T-helper 17 cell (primary cell): ENCODE results near the gene CRMP1. TPM values are rescaled to one million over a fixed set of nuclear protein-coding genes. Genes with fewer than 3 reads are reported as not detected.

Source experiments
- ATAC-seq: fragments of 150-1000 bp; cut with Tn5 transposase; 2 replicates; pipeline ENCODE4 v1.10.0; 2021; ENCODE audit warnings: mild to moderate bottlenecking, moderate library complexity
- DNase-seq, 3 donors: peaks; one replicate each; pipeline versions ENCODE4 v3.0.0 to v3.0.0-alpha.2; 2020 to 2021
- H3K9me3 ChIP-seq: one replicate; pipeline ENCODE4 v1.7.0; 2013; ENCODE audit warnings: low read length, mild to moderate bottlenecking; ENCODE audit not compliant: control insufficient read depth, poor library complexity, severe bottlenecking
- H3K27ac Mint-ChIP-seq: one replicate; pipeline ENCODE4 v1.8.0; 2022; ENCODE audit warnings: mild to moderate bottlenecking, moderate library complexity, mixed read lengths
- H3K27me3 Mint-ChIP-seq: one replicate; pipeline ENCODE4 v1.8.0; 2022; ENCODE audit warnings: mixed read lengths
- H3K36me3 Mint-ChIP-seq: one replicate; pipeline ENCODE4 v1.8.0; 2022; ENCODE audit warnings: low read depth, mixed read lengths
- H3K4me1 Mint-ChIP-seq: one replicate; pipeline ENCODE4 v1.8.0; 2022; ENCODE audit warnings: mild to moderate bottlenecking, mixed read lengths
- H3K4me3 Mint-ChIP-seq: one replicate; pipeline ENCODE4 v1.8.0; 2022; ENCODE audit warnings: mild to moderate bottlenecking, moderate library complexity, mixed read lengths
- total RNA-seq, 4 donors: library from RNA in 2 of 4; stranded (reverse) in 2 of 4; gene quantifications; one replicate each; pipeline ENCODE4 v1.2.3 and lab custom pipeline; 2022 to 2026

CRMP1 gene
- total RNA-seq, 2 donors from 2014 or later = not detected

DNA sequence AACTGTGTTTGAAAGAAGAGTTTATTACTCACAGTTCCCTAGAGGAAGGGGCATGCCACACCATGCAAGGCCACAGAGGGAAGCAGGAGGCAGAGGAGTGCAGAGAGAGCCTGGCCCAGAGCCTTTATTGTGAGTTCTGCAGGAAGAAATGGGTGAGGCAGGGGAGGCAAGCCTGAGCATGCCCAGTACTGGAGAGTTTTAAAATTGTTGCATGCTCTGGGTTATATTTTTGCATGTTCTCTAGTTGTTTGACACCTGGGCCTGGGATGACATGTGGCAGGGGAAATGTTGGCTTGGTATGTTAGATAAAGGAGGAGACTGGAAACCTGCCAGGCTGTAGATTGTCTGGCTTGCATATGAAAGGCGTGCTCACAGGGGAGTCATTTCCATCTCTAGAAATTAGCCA lies 19.7 kb upstream of the CRMP1 start:
- no peak overlapping the region for H3K4me3 Mint-ChIP-seq
- no peak overlapping the region for H3K27ac Mint-ChIP-seq
- DNase-seq (no peak), ATAC-seq (no peak)
- no peaks in the 10 kb centered on the region for H3K36me3 Mint-ChIP-seq
- no peaks in the 10 kb centered on the region for H3K9me3 ChIP-seq
- no peaks in the 10 kb centered on the region for H3K4me1 Mint-ChIP-seq
- peaks cover 5% of the 10 kb centered on the region for H3K27me3 Mint-ChIP-seq

DNA sequence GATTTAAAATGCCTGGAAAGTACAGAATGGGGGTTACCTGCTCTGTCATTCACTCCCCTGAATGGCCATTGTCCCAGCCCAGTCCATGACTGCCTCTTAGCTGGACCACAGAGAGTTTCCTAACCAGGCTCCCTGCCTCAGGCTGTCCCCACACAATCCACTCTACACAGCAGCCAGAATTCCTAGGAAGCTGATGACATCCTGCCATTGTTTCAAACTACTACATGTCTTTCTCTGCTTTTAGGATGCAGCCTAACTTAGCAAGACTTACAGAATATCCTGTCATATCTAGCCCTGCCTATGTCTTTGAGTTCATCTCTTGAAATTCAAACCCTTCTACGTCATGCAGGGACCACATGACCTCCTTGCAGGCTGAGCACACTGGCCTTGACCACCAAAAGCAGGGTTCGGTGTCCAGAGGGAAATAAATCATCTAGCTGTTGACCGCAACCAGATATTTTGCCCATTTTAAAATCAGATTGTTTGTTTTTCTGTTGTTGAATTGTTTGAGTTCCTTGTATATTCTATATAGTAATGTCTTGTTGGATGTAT lies 16.1 kb upstream of the CRMP1 start:
- DNase-seq = no peak
- H3K4me3 Mint-ChIP-seq = no peak overlapping the region
- H3K36me3 Mint-ChIP-seq = no peaks in the 10 kb centered on the region
- peaks cover 5% of the 10 kb centered on the region for H3K27me3 Mint-ChIP-seq
- H3K4me1 Mint-ChIP-seq = no peaks in the 10 kb centered on the region
- ATAC-seq = no peak
- no peaks in the 10 kb centered on the region for H3K9me3 ChIP-seq
- H3K27ac Mint-ChIP-seq = no peak overlapping the region

DNA sequence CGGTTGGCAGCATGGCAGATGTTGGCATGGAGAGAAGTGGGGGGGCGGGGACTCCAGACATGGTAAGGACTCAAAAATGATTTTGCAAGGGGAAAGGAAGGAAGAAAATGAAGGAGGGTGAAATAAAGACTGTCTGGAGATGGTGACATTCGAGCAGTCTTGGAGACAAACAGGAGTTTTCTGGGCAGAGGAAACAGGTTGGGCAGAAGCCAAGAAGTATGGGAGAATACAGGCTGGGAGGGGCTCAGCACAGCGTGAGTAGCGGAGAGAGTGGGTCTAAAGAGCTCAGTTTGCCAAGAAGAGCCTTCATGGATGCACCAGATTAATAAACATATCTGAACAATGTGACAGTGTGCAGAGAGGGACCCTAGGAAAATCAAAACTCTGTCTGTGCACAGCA lies 13.3 kb upstream of the CRMP1 start:
- Mint-ChIP-seq H3K27me3 (peaks cover 17% of the 10 kb centered on the region), H3K36me3 (no peaks in the 10 kb centered on the region), H3K27ac (no peak overlapping the region), H3K4me1 (no peaks in the 10 kb centered on the region), H3K4me3 (no peak overlapping the region)
- H3K9me3 ChIP-seq = no peaks in the 10 kb centered on the region
- DNase-seq (no peak), ATAC-seq (no peak)

DNA sequence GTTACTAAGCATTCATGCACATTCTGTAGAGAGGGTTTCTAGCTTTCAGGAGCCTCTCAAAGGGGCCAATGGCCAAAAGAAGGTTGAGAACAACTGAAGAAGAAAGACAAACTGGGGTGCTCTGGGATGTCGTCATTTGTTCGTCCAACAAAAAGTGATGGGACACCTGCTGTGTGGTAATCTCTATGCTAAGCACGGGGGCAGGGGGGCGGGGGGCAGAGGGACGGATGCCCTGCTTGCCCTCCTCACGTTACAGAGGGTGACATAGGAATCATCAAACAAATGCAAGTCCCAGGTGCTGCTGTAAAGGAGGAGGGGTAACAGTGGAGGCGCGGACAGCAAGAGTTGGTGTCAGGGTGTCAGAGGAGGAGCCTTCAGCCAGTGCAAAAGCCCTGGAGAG lies 12.8 kb upstream of the CRMP1 start:
- no peak overlapping the region for H3K27ac Mint-ChIP-seq
- DNase-seq (no peak), ATAC-seq (no peak)
- no peak overlapping the region for H3K4me3 Mint-ChIP-seq
- no peaks in the 10 kb centered on the region for H3K9me3 ChIP-seq
- H3K36me3 Mint-ChIP-seq = no peaks in the 10 kb centered on the region
- peaks cover 21% of the 10 kb centered on the region for H3K27me3 Mint-ChIP-seq
- no peaks in the 10 kb centered on the region for H3K4me1 Mint-ChIP-seq

DNA sequence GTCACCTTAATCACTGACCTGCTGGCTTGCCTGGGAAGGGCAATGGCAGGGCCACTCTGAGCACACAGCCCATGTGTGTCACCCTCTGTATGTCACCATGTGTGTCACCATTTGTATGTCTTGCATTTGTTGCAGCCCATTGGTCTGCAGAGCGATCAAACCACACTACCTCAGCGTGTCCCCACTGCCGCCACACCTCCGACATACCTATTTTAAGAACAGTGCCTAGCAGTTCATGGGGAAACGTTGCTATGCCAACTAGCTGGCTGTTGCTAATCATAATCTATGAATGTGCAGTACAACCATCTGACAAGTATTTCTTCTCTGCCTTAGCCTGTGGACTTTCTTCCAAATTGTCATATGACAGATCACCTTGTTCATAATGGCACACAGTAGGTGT lies 8.0 kb upstream of the CRMP1 start:
- H3K9me3 ChIP-seq = no peaks in the 10 kb centered on the region
- ATAC-seq = no peak

DNA sequence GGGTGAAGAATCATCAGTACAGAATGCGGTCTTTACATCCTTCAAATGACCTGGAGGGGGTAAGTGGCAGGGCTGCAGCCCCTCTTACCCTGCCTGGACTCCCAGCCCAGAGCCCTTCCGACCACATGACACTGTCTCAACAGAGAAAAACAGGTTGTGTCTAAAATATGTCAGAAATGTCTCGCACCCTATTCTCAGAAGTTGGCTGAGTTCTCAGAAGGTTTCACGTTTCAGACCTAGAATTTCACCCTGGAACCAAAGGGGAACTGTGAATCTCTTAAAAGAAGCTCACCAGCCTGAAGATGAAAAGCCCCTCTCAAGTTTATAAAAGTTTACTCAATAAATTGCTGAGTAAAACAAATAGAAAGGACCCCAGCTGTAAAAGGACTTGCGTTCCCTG lies 7.0 kb upstream of the CRMP1 start:
- no peaks in the 10 kb centered on the region for H3K9me3 ChIP-seq
- Mint-ChIP-seq H3K27me3 (peaks cover 48% of the 10 kb centered on the region), H3K4me1 (no peaks in the 10 kb centered on the region), H3K36me3 (no peaks in the 10 kb centered on the region), H3K27ac (no peak overlapping the region), H3K4me3 (no peak overlapping the region)
- no peak for ATAC-seq
- DNase-seq = no peak

More for the DNA sequence above, 8.0 kb upstream of the CRMP1 start:
- DNase-seq = no peak
- H3K27me3 Mint-ChIP-seq = peaks cover 39% of the 10 kb centered on the region
- H3K4me1 Mint-ChIP-seq = no peaks in the 10 kb centered on the region
- H3K36me3 Mint-ChIP-seq = no peaks in the 10 kb centered on the region
- H3K27ac Mint-ChIP-seq = no peak overlapping the region
- H3K4me3 Mint-ChIP-seq = no peak overlapping the region

DNA sequence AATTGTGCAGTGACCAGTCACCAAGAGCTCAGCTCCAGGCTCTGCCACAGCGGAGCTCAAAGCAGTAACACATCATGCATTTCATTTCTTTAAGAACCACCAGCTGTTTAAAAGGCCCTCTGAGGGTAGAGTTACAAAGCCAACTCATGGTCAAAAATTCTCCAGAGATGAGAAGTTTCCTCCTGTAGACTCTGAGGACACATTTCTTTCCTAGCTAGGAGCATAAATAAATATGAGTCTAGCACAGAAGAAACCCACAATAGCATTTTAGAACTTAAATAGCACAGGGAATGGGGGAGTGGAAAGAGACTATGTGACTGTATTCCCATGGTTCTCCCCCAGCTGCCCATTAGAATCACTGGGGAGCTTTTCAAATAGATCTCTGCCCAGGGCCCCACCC lies 6.5 kb upstream of the CRMP1 start:
- Mint-ChIP-seq H3K4me3 (no peak overlapping the region), H3K27me3 (peaks cover 48% of the 10 kb centered on the region), H3K36me3 (no peaks in the 10 kb centered on the region), H3K27ac (no peak overlapping the region), H3K4me1 (no peaks in the 10 kb centered on the region)
- ATAC-seq (no peak), DNase-seq (no peak)
- H3K9me3 ChIP-seq = no peaks in the 10 kb centered on the region

DNA sequence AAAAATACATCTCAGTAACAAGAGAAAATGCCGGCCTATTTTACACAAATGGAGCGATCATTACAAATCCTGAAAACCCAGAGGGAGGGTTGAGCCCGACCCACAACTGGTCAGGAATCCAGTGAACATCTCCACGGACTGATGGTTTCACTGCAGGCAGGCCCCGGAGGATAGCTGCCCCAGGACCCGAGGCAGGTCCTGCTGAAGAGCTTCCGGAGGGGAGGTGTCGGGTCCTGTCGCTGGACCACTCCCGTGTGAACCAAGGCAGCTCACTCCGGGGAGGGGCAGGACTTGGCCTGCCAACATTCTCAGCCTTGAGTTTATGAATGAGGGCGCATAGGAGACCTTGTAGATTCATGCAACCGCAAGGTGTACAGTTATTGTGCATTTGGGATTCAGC lies 4.8 kb upstream of the CRMP1 start:
- peaks cover 2% of the 10 kb centered on the region for H3K36me3 Mint-ChIP-seq
- peaks cover 51% of the 10 kb centered on the region for H3K27me3 Mint-ChIP-seq
- ATAC-seq = no peak
- DNase-seq = no peak
- H3K4me1 Mint-ChIP-seq = no peaks in the 10 kb centered on the region
- H3K9me3 ChIP-seq = no peaks in the 10 kb centered on the region
- H3K27ac Mint-ChIP-seq = no peak overlapping the region
- H3K4me3 Mint-ChIP-seq = no peak overlapping the region

DNA sequence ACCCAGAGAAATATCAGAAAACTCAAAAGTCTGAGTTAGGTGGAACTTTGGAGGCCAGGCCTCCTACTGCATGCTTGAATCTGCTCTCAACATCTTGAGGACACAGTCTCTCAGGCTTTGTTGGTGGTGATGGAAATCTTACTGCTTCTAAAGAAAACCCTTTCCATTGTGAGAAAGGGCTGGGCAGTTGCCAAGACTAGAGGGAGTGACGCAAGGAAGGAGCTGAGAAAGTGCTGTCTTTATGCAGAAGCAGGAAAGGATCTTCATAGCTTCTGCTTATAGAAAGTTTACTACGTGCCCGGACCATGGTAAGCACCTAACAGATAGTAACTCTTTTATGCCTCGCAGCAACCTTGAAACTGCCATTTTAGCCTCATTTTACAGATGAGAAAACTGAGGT lies 2.4 kb upstream of the CRMP1 start:
- peaks cover 4% of the 10 kb centered on the region for H3K9me3 ChIP-seq
- DNase-seq (no peak), ATAC-seq (no peak)
- H3K27ac Mint-ChIP-seq = no peak overlapping the region
- peaks cover 51% of the 10 kb centered on the region for H3K27me3 Mint-ChIP-seq
- H3K36me3 Mint-ChIP-seq = peaks cover 2% of the 10 kb centered on the region
- H3K4me1 Mint-ChIP-seq = no peaks in the 10 kb centered on the region
- H3K4me3 Mint-ChIP-seq = no peak overlapping the region

DNA sequence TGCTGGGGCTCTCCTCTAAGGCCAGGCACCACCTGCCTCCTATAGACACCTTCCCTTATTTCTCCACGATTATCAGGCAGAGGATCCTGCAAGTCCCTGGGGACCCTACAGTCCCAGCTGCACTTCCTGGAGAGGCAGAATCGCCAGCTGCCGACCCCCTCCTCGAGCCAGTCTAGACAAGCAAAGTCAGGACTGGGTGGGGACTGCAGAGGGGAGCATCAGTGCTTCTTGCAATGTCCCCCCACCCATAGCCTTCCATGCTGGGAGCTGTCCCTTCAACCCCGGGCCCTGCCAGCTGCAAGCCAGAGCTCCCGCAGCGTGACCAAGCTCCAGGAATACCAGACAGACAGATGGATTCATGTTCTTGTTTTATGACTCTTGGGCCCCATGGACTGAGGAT lies 1.4 kb upstream of the CRMP1 start:
- DNase-seq (no peak), ATAC-seq (no peak)
- Mint-ChIP-seq H3K27ac (no peak overlapping the region), H3K4me3 (no peak overlapping the region), H3K36me3 (peaks cover 2% of the 10 kb centered on the region), H3K4me1 (peaks cover 2% of the 10 kb centered on the region), H3K27me3 (peaks cover 60% of the 10 kb centered on the region)
- H3K9me3 ChIP-seq = peaks cover 4% of the 10 kb centered on the region

DNA sequence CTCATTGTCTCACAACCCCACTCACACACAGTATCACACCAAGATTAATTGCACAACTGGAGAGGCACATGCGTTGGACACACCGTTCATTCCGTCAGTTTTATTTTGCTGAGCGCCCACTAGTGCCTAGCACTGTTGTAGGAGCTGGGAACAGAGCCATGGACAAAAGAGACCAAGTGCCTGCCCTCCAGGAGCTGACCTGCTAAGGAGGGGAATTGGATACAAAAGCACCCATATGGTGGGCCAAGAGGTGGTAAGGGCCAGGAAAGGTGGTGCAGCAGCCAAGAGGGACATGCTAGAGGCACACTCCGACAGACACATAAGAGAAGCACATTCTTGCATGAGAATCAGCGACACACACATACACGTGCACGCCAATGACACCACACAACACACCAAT lies 705 bp upstream of the CRMP1 start:
- Mint-ChIP-seq H3K27me3 (peaks cover 59% of the 10 kb centered on the region), H3K36me3 (peaks cover 4% of the 10 kb centered on the region), H3K4me1 (peaks cover 5% of the 10 kb centered on the region), H3K27ac (no peak overlapping the region), H3K4me3 (no peak overlapping the region)
- peaks cover 4% of the 10 kb centered on the region for H3K9me3 ChIP-seq
- no peak for DNase-seq
- no peak for ATAC-seq

DNA sequence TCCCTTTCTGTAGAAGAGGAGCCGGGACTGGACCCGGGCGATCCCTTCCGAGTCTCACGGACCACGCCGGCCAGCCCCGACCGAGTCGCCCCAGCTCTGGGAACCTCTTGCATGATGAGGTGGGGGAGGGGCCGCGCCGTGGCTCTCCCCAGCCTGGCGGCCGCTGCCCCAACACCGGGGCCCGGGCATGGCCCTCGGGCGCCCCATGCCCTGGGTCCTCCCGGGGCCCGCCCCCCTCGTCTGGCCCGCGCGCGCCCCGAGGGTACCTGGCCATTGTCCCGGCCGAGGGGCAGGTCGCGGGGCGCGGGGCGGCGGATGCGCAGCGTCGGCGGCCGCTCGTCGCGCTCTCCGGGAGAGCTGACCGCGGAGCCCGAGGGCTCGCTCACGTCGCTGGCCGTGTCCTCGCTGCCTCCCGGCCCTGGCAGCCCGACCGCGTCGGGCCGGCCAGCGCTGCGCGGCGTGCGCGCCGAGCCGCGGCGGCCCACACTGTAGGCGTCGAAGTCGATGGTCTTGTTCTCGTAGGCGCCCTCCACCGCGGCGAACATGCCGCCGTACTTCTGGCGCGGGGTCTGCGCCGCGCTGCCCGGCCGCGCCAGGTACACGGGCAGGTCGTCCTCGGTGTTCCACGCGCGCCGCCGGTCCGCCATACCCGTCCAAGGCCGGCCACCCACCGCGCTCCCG lies 423 bp downstream of the CRMP1 start:
- no peak for DNase-seq
- Mint-ChIP-seq H3K36me3 (peaks cover 4% of the 10 kb centered on the region), H3K27me3 (peaks cover 53% of the 10 kb centered on the region), H3K4me3 (no peak overlapping the region), H3K27ac (no peak overlapping the region), H3K4me1 (peaks cover 6% of the 10 kb centered on the region)
- H3K9me3 ChIP-seq = peaks cover 4% of the 10 kb centered on the region
- ATAC-seq = no peak

DNA sequence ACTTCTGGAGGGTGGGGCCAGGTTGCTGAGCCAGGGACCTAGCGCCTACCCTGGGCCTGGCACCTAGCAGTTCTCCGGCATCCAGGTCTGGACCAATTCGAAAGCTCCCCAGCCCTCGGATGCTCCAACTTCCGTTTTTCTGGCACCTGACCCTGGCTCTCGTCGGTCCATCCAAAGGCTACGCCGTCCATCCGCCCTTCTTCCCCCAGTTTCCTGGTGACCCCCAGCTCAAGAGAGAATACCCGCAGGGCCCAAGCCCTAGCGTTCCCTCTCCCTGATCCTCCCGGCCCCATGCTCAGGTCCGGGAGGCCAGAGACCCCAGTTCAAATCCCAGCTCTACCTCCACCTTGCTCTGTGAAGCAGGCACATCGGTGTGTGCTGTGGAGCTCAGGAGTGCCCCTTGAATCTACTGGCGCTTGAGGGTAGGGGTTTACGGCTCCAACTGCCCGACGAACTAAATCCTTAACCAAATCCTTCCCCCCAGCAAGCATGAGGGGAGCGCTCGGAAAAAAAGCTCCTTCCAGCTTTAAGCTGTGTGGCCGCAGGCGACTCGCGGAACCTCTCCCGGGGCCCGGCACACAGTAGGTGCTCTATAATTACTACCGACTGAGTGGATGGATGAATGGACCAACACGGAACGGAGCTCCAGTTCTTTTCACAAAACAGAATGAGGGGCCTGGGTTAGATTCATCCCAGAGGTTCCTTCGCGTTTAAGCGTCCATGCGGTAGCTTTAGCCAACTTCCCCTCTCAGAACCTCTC lies 1.1 kb downstream of the CRMP1 start:
- H3K4me3 Mint-ChIP-seq = no peak overlapping the region

More for the DNA sequence above, 1.1 kb downstream of the CRMP1 start:
- ATAC-seq (no peak), DNase-seq (no peak)
- Mint-ChIP-seq H3K27me3 (peaks cover 59% of the 10 kb centered on the region), H3K27ac (no peak overlapping the region), H3K36me3 (peaks cover 4% of the 10 kb centered on the region), H3K4me1 (peaks cover 8% of the 10 kb centered on the region)
- H3K9me3 ChIP-seq = peaks cover 4% of the 10 kb centered on the region
